Measurements from ENCODE around the gene PRC1.

DNA sequence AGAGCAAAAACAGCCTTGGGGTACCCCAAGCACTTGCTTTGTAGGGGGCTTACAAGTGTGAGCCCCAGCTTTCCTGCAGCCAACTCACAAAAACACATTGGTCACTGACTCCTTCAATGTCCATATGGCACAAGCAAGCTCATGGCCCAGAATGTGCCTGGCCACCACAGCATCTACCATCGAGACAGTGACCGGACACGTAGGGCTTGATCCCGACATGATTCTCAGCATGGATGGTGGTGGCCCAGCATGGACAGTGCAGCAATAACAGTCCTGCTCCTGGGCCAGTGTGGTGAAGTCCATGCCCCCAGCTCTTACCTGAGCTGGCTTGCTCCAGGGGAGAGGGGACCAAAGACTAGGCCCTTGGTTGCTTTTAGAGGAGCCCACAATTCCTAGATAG lies 53.3 kb downstream of the PRC1 start:
- TF ChIP-seq, protein P1, sequence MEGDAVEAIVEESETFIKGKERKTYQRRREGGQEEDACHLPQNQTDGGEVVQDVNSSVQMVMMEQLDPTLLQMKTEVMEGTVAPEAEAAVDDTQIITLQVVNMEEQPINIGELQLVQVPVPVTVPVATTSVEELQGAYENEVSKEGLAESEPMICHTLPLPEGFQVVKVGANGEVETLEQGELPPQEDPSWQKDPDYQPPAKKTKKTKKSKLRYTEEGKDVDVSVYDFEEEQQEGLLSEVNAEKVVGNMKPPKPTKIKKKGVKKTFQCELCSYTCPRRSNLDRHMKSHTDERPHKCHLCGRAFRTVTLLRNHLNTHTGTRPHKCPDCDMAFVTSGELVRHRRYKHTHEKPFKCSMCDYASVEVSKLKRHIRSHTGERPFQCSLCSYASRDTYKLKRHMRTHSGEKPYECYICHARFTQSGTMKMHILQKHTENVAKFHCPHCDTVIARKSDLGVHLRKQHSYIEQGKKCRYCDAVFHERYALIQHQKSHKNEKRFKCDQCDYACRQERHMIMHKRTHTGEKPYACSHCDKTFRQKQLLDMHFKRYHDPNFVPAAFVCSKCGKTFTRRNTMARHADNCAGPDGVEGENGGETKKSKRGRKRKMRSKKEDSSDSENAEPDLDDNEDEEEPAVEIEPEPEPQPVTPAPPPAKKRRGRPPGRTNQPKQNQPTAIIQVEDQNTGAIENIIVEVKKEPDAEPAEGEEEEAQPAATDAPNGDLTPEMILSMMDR (IDR thresholded peaks at IDR 0.05; ENCODE audit: low read length), result no peak
- no peak for TF ChIP-seq EZH2 (IDR thresholded peaks at IDR 0.05; ENCODE audit: borderline replicate concordance, low read length)
